NCI-H526 (cell line): ENCODE data around the gene HSPB7.
"Not testable (repeated sequence)": the region's sequence is repeated elsewhere in the genome, so short reads cannot be mapped to it uniquely, and the experiment has no call there.

Experiments
- DNase-seq, 2 experiments: peaks; one replicate each; lab custom pipeline; 2025; lab: John Stamatoyannopoulos, UW

Gene HSPB7

GRCh38 chr1:16006552-16007485 lies 11.0 kb downstream of the HSPB7 start:
- no peak for DNase-seq

DNA sequence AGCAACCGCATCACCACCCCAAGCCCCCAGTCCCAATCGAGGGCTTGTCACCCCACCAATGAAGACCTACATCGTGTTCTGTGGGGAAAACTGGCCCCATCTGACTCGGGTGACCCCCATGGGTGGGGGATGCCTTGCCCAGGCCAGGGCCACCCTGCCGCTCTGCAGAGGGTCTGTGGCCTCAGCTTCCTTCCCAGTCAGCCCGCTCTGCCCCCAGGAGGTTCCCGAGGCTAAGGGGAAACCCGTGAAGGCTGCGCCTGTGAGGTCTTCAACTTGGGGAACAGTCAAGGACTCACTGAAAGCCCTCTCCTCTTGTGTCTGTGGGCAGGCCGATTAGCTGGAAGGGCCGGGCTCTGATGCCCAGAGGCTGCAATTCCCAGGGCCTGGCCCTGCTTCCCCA lies 11.8 kb downstream of the HSPB7 start:
- DNase-seq: no peak

DNA sequence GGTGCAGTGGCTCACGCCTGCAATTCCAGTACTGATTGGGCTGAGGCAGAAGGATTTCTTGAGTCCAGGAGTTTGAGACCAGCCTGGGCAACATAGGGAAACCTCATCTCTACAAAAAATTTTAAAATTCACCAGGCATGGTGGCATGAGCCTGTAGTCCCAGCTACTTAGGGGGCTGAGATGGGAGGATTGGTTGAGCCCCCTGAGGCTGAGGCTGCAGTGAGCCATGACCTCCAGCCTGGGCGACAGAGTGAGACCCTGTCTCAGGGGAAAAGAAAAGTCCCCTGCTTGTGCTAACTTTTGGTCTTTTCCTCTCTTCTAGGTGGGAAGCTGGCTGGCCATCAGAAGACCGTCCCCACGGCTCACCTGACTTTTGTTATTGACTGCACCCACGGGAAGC lies 12.2 kb downstream of the HSPB7 start:
- DNase-seq: no peak

DNA sequence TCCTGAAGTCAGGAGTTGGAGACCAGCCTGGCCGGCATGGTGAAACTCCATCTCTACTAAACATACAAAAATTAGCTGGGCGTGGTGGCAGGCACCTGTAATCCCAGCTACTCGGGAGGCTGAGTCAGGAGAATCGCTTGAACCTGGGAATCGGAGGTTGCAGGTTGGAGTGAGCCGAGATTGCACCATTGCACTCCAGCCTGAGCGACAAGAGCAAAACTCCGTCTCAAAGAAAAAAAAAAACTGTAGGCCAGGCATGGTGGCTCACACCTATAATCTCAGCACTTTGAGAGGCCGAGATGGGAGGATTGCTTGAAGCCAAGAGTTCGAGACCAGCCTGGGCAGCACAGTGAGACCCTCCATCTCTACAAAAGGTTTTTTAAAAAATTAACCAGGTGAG lies 16.6 kb downstream of the HSPB7 start:
- DNase-seq: not testable (repeated sequence)

- DNase-seq: no peak
Measured at GRCh38 chr1:15998929-15999328, 18.9 kb downstream of the HSPB7 start.

DNA sequence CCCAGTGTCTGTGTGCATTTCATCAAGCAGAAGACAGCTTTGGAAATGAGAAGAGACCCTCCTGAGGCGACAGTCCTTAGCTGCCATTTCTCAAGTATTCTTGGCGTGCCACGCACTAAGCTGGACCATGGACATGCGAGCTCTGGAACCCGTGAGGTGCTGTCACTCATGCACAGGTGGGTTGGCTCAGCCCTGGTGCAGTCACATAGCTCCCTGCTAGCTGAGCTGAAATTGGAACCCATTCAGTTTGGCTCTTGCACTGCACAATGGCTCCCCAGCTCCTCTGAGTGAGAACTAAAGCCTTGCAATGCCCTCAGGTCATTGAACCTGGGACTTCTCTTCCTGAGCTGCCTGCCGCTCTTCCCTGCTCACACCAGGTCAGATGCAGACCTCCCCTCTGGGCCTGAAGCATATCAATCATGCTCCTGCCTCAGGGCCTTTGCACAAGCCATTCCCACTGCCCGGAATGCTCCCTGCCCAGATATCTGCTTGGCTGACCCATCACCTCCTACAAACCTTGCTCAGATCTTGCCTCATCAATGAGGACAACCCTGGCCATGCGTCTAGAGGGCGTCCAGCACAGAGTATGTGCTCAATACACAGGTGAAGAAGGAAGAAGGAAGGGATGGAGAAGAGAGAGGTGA lies 20.1 kb downstream of the HSPB7 start:
- DNase-seq: no peak

GRCh38 chr1:15997076-15997585 lies 20.7 kb downstream of the HSPB7 start:
- no peak for DNase-seq

DNA sequence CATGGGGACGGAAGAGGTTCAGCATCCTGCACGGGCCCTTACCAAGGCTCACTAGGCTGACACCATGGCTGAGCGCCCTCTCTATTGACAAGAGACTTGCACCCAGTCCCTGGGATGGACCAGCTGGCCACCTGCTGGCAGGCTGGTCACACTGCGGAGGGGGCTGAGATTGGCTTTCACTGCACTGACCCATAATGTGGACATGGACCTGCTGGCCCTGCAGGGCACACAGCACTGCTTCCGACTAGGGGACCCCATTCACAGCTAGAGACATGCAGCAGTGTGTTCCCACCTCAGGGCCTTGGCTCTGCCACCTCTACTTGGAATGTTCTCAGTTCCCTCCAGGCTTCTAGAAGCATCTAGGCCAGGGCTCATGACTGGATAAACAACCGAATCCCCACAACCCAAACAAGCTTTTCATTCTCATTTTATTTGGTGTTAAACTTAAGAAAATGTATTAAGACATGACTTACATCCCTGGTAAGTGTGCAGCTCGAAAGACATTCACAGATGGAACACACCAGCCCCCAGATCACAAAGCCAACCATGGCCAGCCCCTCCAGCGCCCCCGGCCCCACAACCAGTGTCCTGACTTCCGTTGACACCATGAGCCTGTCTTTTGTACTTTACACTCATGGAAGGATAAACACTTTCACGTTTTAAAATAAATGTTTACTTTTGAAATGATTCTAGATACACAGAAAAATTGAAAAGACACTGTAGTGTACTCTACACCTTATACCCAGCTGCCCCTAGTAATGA lies 23.1 kb downstream of the HSPB7 start:
- peak in 1 of 2 experiments; percentile 49 for DNase-seq

- no peak for DNase-seq
Measured at GRCh38 chr1:15994081-15994480, 23.8 kb downstream of the HSPB7 start.

GRCh38 chr1:15993666-15994065 lies 24.2 kb downstream of the HSPB7 start:
- no peak for DNase-seq

DNA sequence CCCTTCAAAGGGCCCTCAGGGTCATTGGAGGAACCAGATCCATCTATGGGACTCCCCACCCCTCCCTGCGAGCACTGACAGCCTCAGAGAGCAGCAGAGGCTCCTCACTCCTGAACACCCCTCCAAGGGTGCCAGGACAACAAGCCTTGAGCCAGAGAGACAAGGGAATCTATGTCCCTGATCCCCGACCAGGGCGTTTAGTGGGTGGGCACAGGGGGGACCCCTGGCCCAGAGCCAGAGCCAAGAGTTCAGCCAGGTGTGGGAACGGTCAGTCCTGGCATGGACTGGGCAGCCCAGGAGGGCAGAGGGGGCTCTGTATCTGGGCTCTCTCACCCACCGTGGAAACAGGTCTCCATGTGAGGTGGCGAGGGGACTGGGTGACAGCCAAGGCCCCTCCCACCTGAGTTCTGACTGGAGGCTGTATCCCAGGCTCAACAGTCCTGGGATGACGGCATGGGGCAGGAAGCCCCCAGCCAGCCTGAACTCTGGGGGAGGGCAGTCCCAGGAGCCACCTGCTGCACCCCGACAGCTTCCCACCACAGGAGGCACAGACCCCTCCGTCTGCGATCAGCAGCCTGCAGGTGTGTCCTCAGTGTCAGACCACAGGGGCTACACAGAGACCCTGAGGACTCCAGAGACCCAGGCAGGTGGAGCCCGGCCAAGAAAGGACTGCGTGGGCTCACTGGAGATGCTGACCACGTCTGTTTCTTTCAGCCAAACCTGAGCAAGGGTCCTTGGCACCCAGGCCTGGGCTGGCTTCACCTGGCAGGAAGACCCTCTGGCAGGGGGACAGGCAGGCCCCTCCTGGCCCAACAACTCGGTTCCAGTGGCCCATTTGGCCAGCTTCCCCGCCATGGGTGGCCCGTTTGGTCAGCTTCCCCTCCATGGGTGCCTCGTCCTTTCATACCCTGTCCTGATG lies 25.0 kb downstream of the HSPB7 start:
- no peak for DNase-seq

GRCh38 chr1:15992187-15992553 lies 25.7 kb downstream of the HSPB7 start:
- DNase-seq: no peak

DNA sequence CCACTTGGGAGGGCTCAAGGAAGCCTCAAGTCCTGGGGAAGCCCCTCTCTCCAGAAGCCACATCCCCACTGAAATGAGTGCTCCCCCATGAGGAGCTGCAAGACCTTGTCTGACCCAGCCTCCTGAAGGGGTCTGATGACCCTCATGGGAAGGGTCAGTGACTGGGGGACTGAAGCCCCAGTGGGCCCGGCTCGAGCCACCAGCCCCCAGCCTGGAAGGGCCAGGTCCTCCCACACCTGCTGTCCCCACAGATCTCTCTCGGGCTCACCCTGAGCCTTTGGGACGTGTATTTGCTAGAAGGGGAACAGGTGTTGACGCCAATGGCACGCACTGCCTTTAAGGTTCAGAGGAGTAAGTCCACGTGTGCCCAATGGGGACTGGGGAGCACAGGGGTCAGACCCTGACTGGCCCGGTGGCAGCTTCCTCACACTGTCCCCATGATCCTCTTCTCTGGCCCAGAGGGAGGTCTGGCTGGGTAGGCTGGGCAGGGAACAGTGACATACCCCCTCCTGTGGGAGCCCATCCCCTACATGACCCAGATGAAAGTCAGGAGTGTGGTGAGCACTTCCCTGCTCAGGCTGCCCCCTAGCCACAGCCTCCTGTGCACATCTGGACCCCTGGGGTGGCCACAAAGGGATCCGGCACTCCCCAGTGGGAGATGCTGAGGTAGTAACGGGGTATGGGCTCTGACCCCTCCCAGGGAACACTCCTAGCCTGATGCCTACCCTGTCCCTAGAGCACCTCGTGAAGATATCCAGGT lies 26.2 kb downstream of the HSPB7 start:
- no peak for DNase-seq

DNA sequence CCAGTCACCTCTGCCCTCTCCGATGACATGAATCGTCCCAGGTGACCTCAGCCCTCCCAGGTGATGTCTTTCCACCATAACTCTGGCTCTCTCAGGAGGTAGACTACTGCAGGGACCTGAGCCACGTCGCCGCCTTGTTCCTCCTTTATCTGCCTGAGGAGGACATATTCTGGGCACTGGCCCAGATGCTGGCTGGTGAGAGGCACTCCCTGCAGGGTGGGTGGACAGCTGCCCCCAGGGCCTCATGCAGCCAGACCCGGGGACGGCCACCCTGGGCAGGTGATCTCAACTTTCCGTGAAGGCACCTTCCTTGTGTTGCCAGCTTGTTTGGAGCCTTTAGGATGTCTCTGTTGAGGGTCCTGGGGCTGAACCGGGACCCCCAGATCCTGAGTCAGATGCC lies 28.1 kb downstream of the HSPB7 start:
- no peak for DNase-seq

DNA sequence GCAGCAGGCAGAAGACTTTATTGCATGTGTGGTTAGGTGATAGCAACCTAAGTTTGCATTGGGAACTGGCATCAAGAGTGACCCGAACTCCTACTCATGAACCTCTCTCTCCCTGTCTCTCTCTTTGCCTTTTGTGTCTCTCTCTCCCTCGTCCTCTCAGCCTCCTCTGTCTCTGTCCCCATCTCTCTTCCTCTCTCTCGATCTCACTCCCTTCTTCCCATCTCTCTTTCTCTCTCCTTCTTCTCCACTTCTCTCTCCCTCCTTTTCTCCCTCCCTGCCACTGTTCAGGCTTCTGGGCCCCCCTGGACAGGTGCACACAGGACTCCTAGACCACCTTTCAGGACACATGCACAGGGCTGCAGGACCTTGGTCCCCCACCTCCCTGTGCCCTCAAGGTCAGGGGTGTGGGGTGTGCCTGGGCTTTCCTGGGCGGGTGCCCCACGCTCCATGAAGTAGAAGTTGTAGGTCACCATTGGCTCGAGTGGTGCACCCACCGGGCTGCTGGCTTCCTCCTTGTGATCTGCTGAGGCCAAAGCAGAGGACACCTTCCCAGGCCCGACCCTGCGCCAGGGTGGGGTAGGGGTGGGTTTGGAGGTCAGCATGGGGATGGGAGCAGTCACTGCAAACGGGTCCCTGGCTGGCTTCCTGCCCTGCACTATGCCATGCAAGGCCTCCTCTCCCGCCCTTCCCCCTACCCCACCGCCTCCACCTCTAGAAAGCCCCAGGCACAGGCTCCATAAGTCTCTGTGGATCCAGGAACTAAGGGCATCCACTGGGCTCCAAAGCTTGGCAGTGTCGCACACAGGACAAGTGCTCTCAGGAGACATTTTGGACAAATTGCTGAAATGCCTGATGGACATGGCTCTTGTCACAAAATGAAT lies 28.7 kb downstream of the HSPB7 start:
- no peak for DNase-seq

GRCh38 chr1:15985611-15986297 lies 32.1 kb downstream of the HSPB7 start:
- no peak for DNase-seq

GRCh38 chr1:15983275-15983674 lies 34.6 kb downstream of the HSPB7 start:
- DNase-seq: no peak

DNA sequence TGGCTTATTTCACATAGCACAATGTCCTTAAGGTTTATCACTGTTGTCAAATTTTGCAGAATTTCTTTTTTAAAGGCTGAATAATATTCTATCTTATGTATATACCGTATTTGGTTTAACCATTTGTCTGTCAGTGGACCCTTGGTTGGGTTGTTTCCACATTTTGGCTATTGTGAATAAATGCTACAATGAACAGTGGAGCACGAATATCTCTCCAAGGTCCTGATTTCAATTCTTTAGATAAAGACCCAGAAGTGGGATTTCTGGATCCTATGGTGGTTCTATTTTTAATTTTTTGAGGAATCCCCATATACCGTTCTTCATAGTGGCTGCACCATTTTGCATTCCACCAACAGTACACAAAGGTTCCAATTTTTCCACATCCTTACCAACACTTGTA lies 36.2 kb downstream of the HSPB7 start:
- no peak for DNase-seq

GRCh38 chr1:15977947-15978346 lies 39.9 kb downstream of the HSPB7 start:
- DNase-seq: not testable (repeated sequence)
